ENCODE data around the gene EEF1A2.

Gene EEF1A2

DNA sequence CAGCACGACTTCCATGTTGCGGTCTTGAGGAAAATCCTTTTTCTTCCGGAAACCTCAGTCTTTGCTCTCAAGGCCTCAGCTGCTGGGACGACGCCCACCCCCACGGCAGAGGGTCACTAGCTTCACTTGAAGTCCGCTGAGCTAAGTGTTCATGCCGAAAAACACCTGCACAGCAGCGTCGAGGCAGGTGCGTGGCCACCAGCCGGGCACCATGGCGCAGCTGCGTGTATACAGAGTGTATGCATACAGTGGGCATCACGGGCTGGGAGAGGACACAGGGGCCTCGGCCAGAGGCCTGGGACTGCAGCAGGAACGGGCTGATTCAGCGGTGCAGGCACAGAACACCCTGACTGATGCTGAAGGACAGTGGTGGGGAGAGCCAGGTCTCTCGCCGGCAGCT is 46.5 kb downstream of the EEF1A2 start:
- TF ChIP-seq TAF1 (IDR thresholded peaks at IDR 0.05; ENCODE audit: borderline replicate concordance, insufficient read depth, low read length) = no peak

GRCh38 chr20:63451821-63452220 is 47.1 kb downstream of the EEF1A2 start:
- TF ChIP-seq, protein P1, sequence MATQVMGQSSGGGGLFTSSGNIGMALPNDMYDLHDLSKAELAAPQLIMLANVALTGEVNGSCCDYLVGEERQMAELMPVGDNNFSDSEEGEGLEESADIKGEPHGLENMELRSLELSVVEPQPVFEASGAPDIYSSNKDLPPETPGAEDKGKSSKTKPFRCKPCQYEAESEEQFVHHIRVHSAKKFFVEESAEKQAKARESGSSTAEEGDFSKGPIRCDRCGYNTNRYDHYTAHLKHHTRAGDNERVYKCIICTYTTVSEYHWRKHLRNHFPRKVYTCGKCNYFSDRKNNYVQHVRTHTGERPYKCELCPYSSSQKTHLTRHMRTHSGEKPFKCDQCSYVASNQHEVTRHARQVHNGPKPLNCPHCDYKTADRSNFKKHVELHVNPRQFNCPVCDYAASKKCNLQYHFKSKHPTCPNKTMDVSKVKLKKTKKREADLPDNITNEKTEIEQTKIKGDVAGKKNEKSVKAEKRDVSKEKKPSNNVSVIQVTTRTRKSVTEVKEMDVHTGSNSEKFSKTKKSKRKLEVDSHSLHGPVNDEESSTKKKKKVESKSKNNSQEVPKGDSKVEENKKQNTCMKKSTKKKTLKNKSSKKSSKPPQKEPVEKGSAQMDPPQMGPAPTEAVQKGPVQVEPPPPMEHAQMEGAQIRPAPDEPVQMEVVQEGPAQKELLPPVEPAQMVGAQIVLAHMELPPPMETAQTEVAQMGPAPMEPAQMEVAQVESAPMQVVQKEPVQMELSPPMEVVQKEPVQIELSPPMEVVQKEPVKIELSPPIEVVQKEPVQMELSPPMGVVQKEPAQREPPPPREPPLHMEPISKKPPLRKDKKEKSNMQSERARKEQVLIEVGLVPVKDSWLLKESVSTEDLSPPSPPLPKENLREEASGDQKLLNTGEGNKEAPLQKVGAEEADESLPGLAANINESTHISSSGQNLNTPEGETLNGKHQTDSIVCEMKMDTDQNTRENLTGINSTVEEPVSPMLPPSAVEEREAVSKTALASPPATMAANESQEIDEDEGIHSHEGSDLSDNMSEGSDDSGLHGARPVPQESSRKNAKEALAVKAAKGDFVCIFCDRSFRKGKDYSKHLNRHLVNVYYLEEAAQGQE (IDR thresholded peaks at IDR 0.05; ENCODE audit: insufficient read depth in 1 of 2, low read depth in 2 of 2, low read length in 2 of 2) = no peak
- no peak for TF ChIP-seq POLR2AphosphoS5 (IDR thresholded peaks at IDR 0.05; ENCODE audit: low read depth, low read length)
- TF ChIP-seq SIN3A (IDR thresholded peaks at IDR 0.05; ENCODE audit: borderline replicate concordance, insufficient read depth, low read length) = no peak
- TF ChIP-seq FOXP2 (optimal IDR thresholded peaks at IDR 0.05; ENCODE audit: borderline replicate concordance, extremely low read depth, extremely low read length, insufficient read depth) = no peak
- TF ChIP-seq TAF1 (IDR thresholded peaks at IDR 0.05; ENCODE audit: borderline replicate concordance, insufficient read depth, low read length) = no peak

DNA sequence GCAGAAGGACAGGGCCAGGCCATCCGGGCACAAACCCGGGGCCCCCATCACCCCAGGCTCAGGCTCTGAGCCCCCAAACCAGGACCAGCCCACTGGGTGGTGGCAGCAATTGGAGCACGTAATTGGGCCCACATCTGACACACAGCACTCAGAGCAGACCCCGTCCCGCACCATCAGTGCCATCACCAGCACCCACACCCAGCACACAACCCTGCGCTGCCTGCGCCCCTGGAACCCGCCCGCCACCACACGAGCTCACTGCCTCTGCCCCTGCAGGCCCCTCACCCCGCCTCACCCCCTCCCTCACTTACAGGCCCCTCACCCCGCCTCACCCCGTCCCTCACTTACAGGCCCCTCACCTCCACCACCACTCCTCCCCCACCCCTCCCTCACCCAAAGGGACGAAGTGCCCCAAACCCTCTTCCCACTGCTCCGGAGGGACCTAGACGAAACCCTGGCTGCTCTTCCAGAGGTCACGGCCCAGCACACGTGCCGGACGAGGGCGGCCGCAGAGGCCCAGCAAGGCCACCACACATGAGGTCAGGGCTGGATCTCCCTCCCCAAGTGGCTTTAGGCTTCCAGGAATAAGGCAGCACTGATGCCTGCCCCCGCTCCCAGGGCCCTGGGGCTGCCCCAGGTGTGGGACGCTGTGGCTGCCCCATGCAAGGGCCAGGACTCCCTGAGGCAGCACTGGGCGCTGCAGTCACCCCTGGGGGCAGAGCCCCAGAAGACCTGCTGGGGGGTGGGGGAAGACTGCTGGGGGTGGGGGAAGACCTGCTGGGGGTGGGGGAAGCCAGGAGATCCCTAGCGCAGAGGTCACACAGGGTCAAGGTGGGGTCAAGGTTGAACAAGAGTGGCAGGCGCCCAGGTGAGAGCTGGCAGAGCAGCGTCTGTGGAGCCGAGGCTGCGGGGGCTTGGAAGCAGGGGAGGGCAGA is 48.8 kb downstream of the EEF1A2 start:
- TF ChIP-seq SIN3A (IDR thresholded peaks at IDR 0.05; ENCODE audit: borderline replicate concordance, insufficient read depth, low read length) = no peak
- TF ChIP-seq TAF1 (IDR thresholded peaks at IDR 0.05; ENCODE audit: borderline replicate concordance, insufficient read depth, low read length) = no peak
- TF ChIP-seq, protein P1 (IDR thresholded peaks at IDR 0.05; ENCODE audit: insufficient read depth in 1 of 2, low read depth in 2 of 2, low read length in 2 of 2) = no peak
- TF ChIP-seq FOXP2 (optimal IDR thresholded peaks at IDR 0.05; ENCODE audit: borderline replicate concordance, extremely low read depth, extremely low read length, insufficient read depth) = no peak
- no peak for TF ChIP-seq POLR2AphosphoS5 (IDR thresholded peaks at IDR 0.05; ENCODE audit: low read depth, low read length)

DNA sequence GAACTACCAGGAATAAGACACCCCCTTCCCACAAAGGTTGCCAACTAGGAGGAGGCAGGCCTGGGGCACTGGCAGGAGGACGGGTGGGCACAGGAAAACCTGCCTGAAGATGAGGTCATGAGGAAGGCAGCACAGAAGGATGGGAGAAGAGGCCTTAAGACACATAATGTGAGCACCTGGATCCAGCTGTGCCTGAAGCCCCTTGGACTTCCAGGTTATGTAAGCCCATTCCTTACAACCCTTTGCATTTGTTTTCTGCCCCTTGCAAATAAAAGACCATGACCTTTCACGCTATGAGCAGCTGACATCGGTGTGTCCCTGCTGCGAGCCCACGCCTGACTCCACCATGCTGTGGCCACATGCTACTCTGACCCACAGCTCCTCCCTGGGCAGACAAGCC is 49.9 kb downstream of the EEF1A2 start:
- TF ChIP-seq FOXP2 (optimal IDR thresholded peaks at IDR 0.05; ENCODE audit: borderline replicate concordance, extremely low read depth, extremely low read length, insufficient read depth) (no peak), TAF1 (IDR thresholded peaks at IDR 0.05; ENCODE audit: borderline replicate concordance, insufficient read depth, low read length) (no peak), SIN3A (IDR thresholded peaks at IDR 0.05; ENCODE audit: borderline replicate concordance, insufficient read depth, low read length) (no peak), POLR2AphosphoS5 (IDR thresholded peaks at IDR 0.05; ENCODE audit: low read depth, low read length) (no peak)
- TF ChIP-seq, protein P1 (IDR thresholded peaks at IDR 0.05; ENCODE audit: insufficient read depth in 1 of 2, low read depth in 2 of 2, low read length in 2 of 2) = no peak

DNA sequence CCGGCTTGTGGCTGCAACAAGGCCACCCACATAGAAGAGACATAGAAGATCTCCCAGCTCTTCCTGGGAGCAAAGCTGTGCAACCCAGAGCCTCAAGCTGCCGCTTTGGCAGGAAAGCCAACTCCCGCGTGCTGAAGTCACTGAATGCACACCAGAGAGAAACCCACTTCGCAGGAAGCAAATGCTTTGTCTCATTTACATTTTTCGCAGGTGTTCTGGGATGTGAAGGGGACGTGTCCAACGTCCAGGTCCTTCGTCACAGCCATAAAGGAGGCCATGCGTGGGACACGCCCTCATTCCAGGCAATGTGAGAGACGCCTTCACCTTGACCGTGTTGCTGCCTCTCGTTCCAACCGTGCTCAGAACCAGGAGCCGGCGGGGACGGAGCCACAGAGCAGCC is 50.9 kb downstream of the EEF1A2 start:
- TF ChIP-seq POLR2AphosphoS5 (IDR thresholded peaks at IDR 0.05; ENCODE audit: low read depth, low read length) (no peak), TAF1 (IDR thresholded peaks at IDR 0.05; ENCODE audit: borderline replicate concordance, insufficient read depth, low read length) (no peak)

- no peak for TF ChIP-seq TAF1 (IDR thresholded peaks at IDR 0.05; ENCODE audit: borderline replicate concordance, insufficient read depth, low read length)
These were observed 51.6 kb downstream of the EEF1A2 start for GRCh38 chr20:63447320-63447719.
